PC-3 (cell line): ENCODE data around the gene CCN6. TPM values are rescaled to one million over a fixed set of nuclear protein-coding genes. Genes with fewer than 3 reads are reported as not detected.

Experiments used
- ATAC-seq: fragments of 200-7000 bp; cut with Tn5 transposase; 2 replicates; pipeline ENCODE4 v1.9.1; 2020; ENCODE audit warnings: mild to moderate bottlenecking, moderate library complexity
- BruUV-seq: library from RNA; stranded (reverse); fragments of 400-500 nt; replicated peaks from 2 replicates; lab custom pipeline; 2021; lab: Mats Ljungman, UMichigan
- CTCF ChIA-PET: fragments of 300-600 bp; sonication (Branson Sonifier 250); formaldehyde crosslinking; loops from one replicate; lab custom pipeline; 2022; ENCODE audit warnings: antibody characterized with exemption; lab: Charles Lee
- POLR2A ChIA-PET: fragments of 300-600 bp; sonication (Branson Sonifier 250); formaldehyde crosslinking; loops from one replicate; lab custom pipeline; 2022; ENCODE audit warnings: antibody characterized with exemption; ENCODE audit not compliant: unreplicated experiment; lab: Charles Lee
- DNase-seq: peaks from one replicate; pipeline ENCODE4 v3.0.0-alpha.2; 2015
- H2AFZ ChIP-seq: fragments of 300-600 bp; sonication (generic); 2 replicates; pipeline ENCODE4 v1.6.0; 2016; ENCODE audit warnings: antibody characterized with exemption, low read length
- H3F3A ChIP-seq: fragments of 300-600 bp; sonication (generic); one replicate; pipeline ENCODE4 v1.6.0; 2017; ENCODE audit warnings: antibody characterized with exemption, low read length, control low read depth, mild to moderate bottlenecking; ENCODE audit not compliant: unreplicated experiment
- H3K27ac ChIP-seq: fragments of 300-600 bp; sonication (generic); 2 replicates; pipeline ENCODE4 v1.5.1; 2016; ENCODE audit warnings: mild to moderate bottlenecking, low read length
- H3K27me3 ChIP-seq: fragments of 300-600 bp; sonication (generic); 2 replicates; pipeline ENCODE4 v1.6.1; 2016; ENCODE audit warnings: low read length, mixed read lengths
- H3K36me3 ChIP-seq: fragments of 300-600 bp; sonication (generic); 2 replicates; pipeline ENCODE4 v1.6.1; 2016; ENCODE audit warnings: low read depth, mixed run types, low read length, mixed read lengths
- H3K4me1 ChIP-seq: fragments of 300-600 bp; sonication (generic); 2 replicates; pipeline ENCODE4 v1.5.1; 2016; ENCODE audit warnings: low read length; ENCODE audit not compliant: insufficient read depth
- H3K4me2 ChIP-seq: fragments of 300-600 bp; sonication (generic); 2 replicates; pipeline ENCODE4 v1.6.0; 2016; ENCODE audit warnings: low read length
- H3K4me3 ChIP-seq: fragments of 300-600 bp; sonication (generic); 2 replicates; pipeline ENCODE4 v1.5.1; 2016; ENCODE audit warnings: mild to moderate bottlenecking, low read length, mixed read lengths
- H3K79me2 ChIP-seq: fragments of 300-600 bp; sonication (generic); 2 replicates; pipeline ENCODE4 v1.6.1; 2017; ENCODE audit warnings: low read length, mixed read lengths
- H3K9ac ChIP-seq: fragments of 300-600 bp; sonication (generic); 2 replicates; pipeline ENCODE4 v1.6.0; 2016; ENCODE audit warnings: mild to moderate bottlenecking, low read length
- H3K9me2 ChIP-seq: fragments of 300-600 bp; sonication (generic); replicated peaks from 2 replicates; pipeline ENCODE4 v1.6.1; 2016; ENCODE audit warnings: mixed run types, low read length, mixed read lengths
- H3K9me3 ChIP-seq: fragments of 300-600 bp; sonication (generic); 2 replicates; pipeline ENCODE4 v1.6.1; 2016; ENCODE audit warnings: low read length, mixed read lengths
- H4K20me1 ChIP-seq: fragments of 300-600 bp; sonication (generic); 2 replicates; pipeline ENCODE4 v1.6.1; 2016; ENCODE audit warnings: low read length, mixed read lengths
- CTCF ChIP-seq: fragments of 300-600 bp; sonication (generic); conservative IDR thresholded peaks from 2 replicates; pipeline ENCODE4 v1.5.1; 2017; ENCODE audit warnings: antibody characterized with exemption, low read depth, mild to moderate bottlenecking, low read length
- EZH2 ChIP-seq: fragments of 300-600 bp; sonication (generic); IDR thresholded peaks from one replicate; pipeline ENCODE4 v1.6.1; 2017; ENCODE audit warnings: antibody characterized with exemption, mild to moderate bottlenecking, low read length; ENCODE audit not compliant: unreplicated experiment
- EZH2phosphoT487 ChIP-seq: fragments of 300-600 bp; sonication (generic); IDR thresholded peaks from 2 replicates; pipeline ENCODE4 v1.6.1; 2018; ENCODE audit warnings: mild to moderate bottlenecking, antibody characterized with exemption, low read length, borderline replicate concordance
- intact Hi-C: fragments of 100-400 bp; cut with micrococcal nuclease; formaldehyde crosslinking; loops from 2 replicates; pipeline ENCODE4 v1.9.0; 2023
- total RNA-seq: library from RNA; depleted of rRNA; stranded (reverse); fragments of >200 nt; gene quantifications from 2 replicates; pipeline ENCODE4 v1.2.3, GENCODE V29; 2014

Gene CCN6
- total RNA-seq, 1 experiment from 2014 or later = not detected

- Histone ChIP-seq H3K27me3 (no peaks in the 10 kb centered on the region), H3K9me2 (no peaks in the 10 kb centered on the region), H3K4me1 (peaks cover 35% of the 10 kb centered on the region), H3K27ac (peak overlapping the region; percentile 76), H3F3A (no peaks in the 10 kb centered on the region), H3K79me2 (no peaks in the 10 kb centered on the region), H3K9me3 (no peaks in the 10 kb centered on the region), H3K4me3 (no peak overlapping the region), H4K20me1 (no peaks in the 10 kb centered on the region), H2AFZ (0 out of 2 replicates have a peak overlapping the region, but pooled peaks have one; percentile 12), H3K9ac (peak overlapping the region; percentile 70), H3K4me2 (peak overlapping the region; percentile 66), H3K36me3 (no peaks in the 10 kb centered on the region)
- intact Hi-C loops = no loop called here
- ATAC-seq = no peak
- ChIA-PET CTCF (no interaction called here), POLR2A (interaction anchor here (0.7 kb wide), 1 partner anchor 382 kb away, joined by 3 read pairs; no protein-coding TSS in a partner anchor)
- DNase-seq = no peak
- TF ChIP-seq EZH2phosphoT487 (no peak), EZH2 (no peak), CTCF (no peak)
- BruUV-seq = no TSS peak
Measured at GRCh38 chr6:112038268-112038667, 15.6 kb upstream of the CCN6 start.

GRCh38 chr6:112038756-112039430, 15.0 kb upstream of the CCN6 start:
- peak overlapping the region; percentile 76 for H3K27ac ChIP-seq
- no peak for ATAC-seq
- ChIA-PET POLR2A (no interaction called here), CTCF (no interaction called here)
- no peaks in the 10 kb centered on the region for H3K9me2 ChIP-seq
- TF ChIP-seq EZH2 (no peak), EZH2phosphoT487 (no peak), CTCF (no peak)
- no peak overlapping the region for H3K4me2 ChIP-seq
- H2AFZ ChIP-seq = no peak overlapping the region
- H3K36me3 ChIP-seq = no peaks in the 10 kb centered on the region
- H3K9ac ChIP-seq = peak overlapping the region; percentile 70
- BruUV-seq = no TSS peak
- no peaks in the 10 kb centered on the region for H3K9me3 ChIP-seq
- intact Hi-C loops = no loop called here
- no peaks in the 10 kb centered on the region for H3K79me2 ChIP-seq
- H4K20me1 ChIP-seq = no peaks in the 10 kb centered on the region
- no peak for DNase-seq
- no peak overlapping the region for H3K4me3 ChIP-seq
- H3K4me1 ChIP-seq = peaks cover 35% of the 10 kb centered on the region
- H3F3A ChIP-seq = no peaks in the 10 kb centered on the region
- H3K27me3 ChIP-seq = no peaks in the 10 kb centered on the region

GRCh38 chr6:112039431-112039770, 14.5 kb upstream of the CCN6 start:
- DNase-seq (no peak), ATAC-seq (no peak)
- TF ChIP-seq EZH2 (no peak), CTCF (no peak), EZH2phosphoT487 (no peak)
- H3K4me1 ChIP-seq = peaks cover 35% of the 10 kb centered on the region
- ChIA-PET CTCF (no interaction called here), POLR2A (no interaction called here)
- H3K4me3 ChIP-seq = no peak overlapping the region
- no peaks in the 10 kb centered on the region for H3K36me3 ChIP-seq
- no peak overlapping the region for H3K27ac ChIP-seq
- no peak overlapping the region for H3K4me2 ChIP-seq
- H3F3A ChIP-seq = no peaks in the 10 kb centered on the region
- H3K9me2 ChIP-seq = no peaks in the 10 kb centered on the region
- H3K27me3 ChIP-seq = no peaks in the 10 kb centered on the region
- intact Hi-C loops = no loop called here
- no peaks in the 10 kb centered on the region for H4K20me1 ChIP-seq
- no peaks in the 10 kb centered on the region for H3K9me3 ChIP-seq
- no peaks in the 10 kb centered on the region for H3K79me2 ChIP-seq
- H3K9ac ChIP-seq = no peak overlapping the region
- no TSS peak for BruUV-seq
- H2AFZ ChIP-seq = no peak overlapping the region
